Mucosa of rectum (tissue), 2 donors: ENCODE measurements around the gene ATP6V1G1.

ENCODE experiments used
- H3K27ac ChIP-seq, 2 donors: one replicate each; pipeline ENCODE4 v1.7.0; 2013; ENCODE audit warnings: inconsistent platforms in 2 of 2, low read depth in 2 of 2, low read length in 2 of 2
- H3K27me3 ChIP-seq, 2 donors: one replicate each; pipeline ENCODE4 v1.7.0; 2013; ENCODE audit warnings: low read length in 2 of 2; ENCODE audit not compliant: control insufficient read depth in 2 of 2, insufficient read depth in 2 of 2
- H3K36me3 ChIP-seq, 2 donors: one replicate each; pipeline ENCODE4 v1.7.0; 2013; ENCODE audit warnings: low read length in 2 of 2; ENCODE audit not compliant: control insufficient read depth in 2 of 2, insufficient read depth in 2 of 2
- H3K4me1 ChIP-seq, 2 donors: one replicate each; pipeline ENCODE4 v1.7.0; 2013; ENCODE audit warnings: low read length in 2 of 2, mild to moderate bottlenecking in 1 of 2; ENCODE audit not compliant: control insufficient read depth in 2 of 2, insufficient read depth in 2 of 2
- H3K4me3 ChIP-seq, 2 donors: one replicate each; pipeline ENCODE4 v1.7.0; 2013; ENCODE audit warnings: low read length in 2 of 2
- H3K9ac ChIP-seq, 2 donors: one replicate each; pipeline ENCODE4 v1.7.0; 2013; ENCODE audit warnings: low read length in 2 of 2, low read depth in 1 of 2, mild to moderate bottlenecking in 1 of 2
- H3K9me3 ChIP-seq, 2 donors: one replicate each; pipeline ENCODE4 v1.7.0; 2013; ENCODE audit warnings: low read length in 2 of 2; ENCODE audit not compliant: control insufficient read depth in 2 of 2
- donor health status: healthy.
- donor health status: Normal muscosa, but diverticular disease.

Gene ATP6V1G1, protein sequence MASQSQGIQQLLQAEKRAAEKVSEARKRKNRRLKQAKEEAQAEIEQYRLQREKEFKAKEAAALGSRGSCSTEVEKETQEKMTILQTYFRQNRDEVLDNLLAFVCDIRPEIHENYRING

DNA sequence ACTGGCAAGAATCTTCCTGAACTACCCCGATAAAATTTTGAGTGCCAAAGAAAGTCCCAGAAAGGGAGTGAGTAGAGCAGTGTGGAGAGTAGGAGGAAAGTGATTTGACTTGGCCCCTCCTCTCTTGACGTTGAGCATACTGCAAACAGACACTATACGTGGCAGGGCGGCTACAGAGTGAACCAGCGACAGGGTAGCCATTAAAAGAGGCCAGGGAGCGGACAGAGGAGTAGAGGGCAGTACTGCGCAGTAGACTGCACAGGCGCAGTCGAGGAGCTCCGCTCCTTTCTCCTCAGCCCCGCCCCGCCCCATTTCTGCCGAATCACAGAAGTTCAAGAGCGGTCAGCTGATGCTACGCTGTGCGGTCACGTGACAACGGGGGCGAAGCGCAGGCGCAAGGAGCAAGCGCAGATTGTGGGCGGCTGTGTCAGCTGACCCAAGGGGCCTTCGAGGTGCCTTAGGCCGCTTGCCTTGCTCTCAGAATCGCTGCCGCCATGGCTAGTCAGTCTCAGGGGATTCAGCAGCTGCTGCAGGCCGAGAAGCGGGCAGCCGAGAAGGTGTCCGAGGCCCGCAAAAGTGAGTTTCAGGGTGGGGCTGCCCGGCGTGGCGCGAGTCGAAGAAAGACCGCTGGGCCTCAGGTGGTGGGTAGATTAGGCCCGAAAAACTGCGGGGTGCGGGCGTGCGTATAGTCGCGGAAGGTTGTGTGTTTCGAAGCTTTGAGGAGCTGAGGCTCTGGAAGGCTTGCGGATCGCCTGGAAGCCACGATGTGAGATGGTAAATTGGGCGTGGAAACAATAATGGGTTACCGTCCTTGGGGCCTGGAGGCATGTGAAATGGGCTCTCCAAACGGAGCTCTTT, at the start of gene ATP6V1G1:
TSS of gene ATP6V1G1 (plus strand) at position 425 of the 858 bp plus-strand sequence. CDS start at position 495, 70 bp downstream.
- Histone ChIP-seq H3K9me3 (no peaks in the 10 kb centered on the region), H3K27me3 (no peaks in the 10 kb centered on the region), H3K4me1 (peaks cover 25 to 27% of the 10 kb centered on the region in 2 donors), H3K9ac (peak within 1 kb of the TSS; percentile 99 to 100), H3K36me3 (peaks cover 0 to 3% of the 10 kb centered on the region in 2 donors), H3K4me3 (peak within 1 kb of the TSS; percentile 96 to 100), H3K27ac (peak within 1 kb of the TSS; percentile 92 to 95)

DNA sequence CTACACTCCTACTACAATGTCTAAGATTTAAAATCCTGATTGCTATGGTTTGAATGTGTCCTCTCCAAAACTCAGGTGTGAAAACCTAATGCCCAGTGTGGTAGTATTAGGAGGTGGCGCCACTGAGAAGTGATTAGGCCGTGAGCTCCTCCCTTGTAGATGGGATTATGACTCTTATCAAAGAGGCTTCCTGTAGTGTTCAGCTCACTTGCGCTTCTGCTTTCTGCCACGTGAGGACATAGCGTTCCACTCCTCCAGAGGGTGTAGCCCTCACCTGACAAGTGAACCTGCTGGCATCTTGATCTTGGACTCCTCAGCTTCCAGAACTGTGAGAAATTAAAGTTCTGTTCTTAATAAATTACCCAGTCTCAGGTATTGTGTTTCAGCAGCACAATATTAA, 49.3 kb upstream of the ATP6V1G1 start:
- Histone ChIP-seq H3K9ac (no peak overlapping the region), H3K9me3 (no peaks in the 10 kb centered on the region), H3K27ac (no peak overlapping the region), H3K27me3 (no peaks in the 10 kb centered on the region), H3K4me3 (no peak overlapping the region), H3K4me1 (no peaks in the 10 kb centered on the region), H3K36me3 (no peaks in the 10 kb centered on the region)

- H3K4me3 ChIP-seq = no peak overlapping the region
- no peak overlapping the region for H3K9ac ChIP-seq
Measured at GRCh38 chr9:114539701-114540380, 47.7 kb upstream of the ATP6V1G1 start.

GRCh38 chr9:114545055-114545454, 42.5 kb upstream of the ATP6V1G1 start:
- Histone ChIP-seq H3K27ac (no peak overlapping the region), H3K36me3 (no peaks in the 10 kb centered on the region), H3K4me1 (no peaks in the 10 kb centered on the region), H3K4me3 (no peak overlapping the region), H3K9ac (no peak overlapping the region), H3K27me3 (no peaks in the 10 kb centered on the region), H3K9me3 (no peaks in the 10 kb centered on the region)

More at GRCh38 chr9:114539701-114540380, 47.7 kb upstream of the ATP6V1G1 start:
- Histone ChIP-seq H3K9me3 (no peaks in the 10 kb centered on the region), H3K4me1 (no peaks in the 10 kb centered on the region), H3K27ac (peak overlapping the region in 1 of 2 donors; percentile 16), H3K27me3 (no peaks in the 10 kb centered on the region), H3K36me3 (no peaks in the 10 kb centered on the region)

DNA sequence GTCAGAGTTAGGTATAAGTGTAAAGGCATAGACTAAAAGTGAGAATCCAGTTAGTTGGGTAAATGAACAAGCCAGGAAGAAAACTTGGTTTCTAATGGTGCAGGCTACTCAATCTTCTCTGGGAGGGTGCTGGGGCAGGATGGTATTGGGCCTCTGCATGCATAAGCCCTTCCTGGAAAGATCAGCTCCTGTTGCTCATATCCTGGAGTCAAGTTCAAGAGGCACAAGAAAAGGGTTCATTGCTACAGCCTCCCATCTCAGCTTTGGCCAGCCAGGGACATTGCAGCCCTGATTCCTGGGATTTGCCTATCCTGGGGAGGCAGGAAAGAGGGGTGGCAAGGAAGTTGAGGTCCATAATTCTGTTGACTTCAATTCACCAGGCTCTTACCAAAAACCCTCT, 40.7 kb upstream of the ATP6V1G1 start:
- Histone ChIP-seq H3K4me1 (no peaks in the 10 kb centered on the region), H3K9ac (no peak overlapping the region), H3K27me3 (no peaks in the 10 kb centered on the region), H3K4me3 (no peak overlapping the region), H3K27ac (no peak overlapping the region), H3K36me3 (no peaks in the 10 kb centered on the region), H3K9me3 (no peaks in the 10 kb centered on the region)

DNA sequence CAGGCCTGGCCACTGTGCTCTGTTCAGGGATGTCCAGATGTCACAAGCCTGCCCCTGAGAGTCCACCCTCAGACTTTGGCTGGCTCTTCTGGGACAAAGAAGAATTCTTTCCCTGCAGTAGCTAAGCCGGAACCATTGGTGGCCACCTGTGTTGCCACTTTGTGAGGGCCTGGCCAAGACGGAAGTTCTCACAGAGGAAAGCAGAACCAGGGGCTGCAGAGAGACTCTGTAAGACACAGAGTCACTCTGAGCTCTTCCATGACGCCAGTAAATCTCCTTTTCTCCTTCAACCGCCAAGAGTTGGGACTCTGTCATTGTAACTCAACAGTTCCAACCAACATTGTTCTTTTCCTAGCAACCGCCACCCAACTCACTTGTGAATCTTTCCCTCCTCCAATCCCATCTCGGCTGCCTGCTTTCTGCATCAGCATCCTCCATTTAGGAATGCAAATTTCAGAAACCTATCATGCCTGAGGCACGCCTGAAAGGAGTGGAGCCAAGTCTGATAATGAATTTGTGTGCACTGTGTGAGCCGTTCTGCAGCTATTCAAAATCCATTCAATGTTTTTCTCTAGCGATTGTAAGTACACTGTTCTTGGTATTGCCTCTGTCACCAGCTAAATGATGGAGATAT, 37.8 kb upstream of the ATP6V1G1 start:
- Histone ChIP-seq H3K4me1 (no peaks in the 10 kb centered on the region), H3K36me3 (no peaks in the 10 kb centered on the region), H3K9me3 (no peaks in the 10 kb centered on the region), H3K27me3 (no peaks in the 10 kb centered on the region), H3K9ac (no peak overlapping the region), H3K4me3 (no peak overlapping the region), H3K27ac (no peak overlapping the region)

- Histone ChIP-seq H3K27me3 (no peaks in the 10 kb centered on the region), H3K4me1 (no peaks in the 10 kb centered on the region), H3K27ac (no peak overlapping the region), H3K9me3 (no peaks in the 10 kb centered on the region), H3K9ac (no peak overlapping the region), H3K4me3 (no peak overlapping the region), H3K36me3 (no peaks in the 10 kb centered on the region)
Measured at GRCh38 chr9:114551750-114552685, 35.6 kb upstream of the ATP6V1G1 start.

DNA sequence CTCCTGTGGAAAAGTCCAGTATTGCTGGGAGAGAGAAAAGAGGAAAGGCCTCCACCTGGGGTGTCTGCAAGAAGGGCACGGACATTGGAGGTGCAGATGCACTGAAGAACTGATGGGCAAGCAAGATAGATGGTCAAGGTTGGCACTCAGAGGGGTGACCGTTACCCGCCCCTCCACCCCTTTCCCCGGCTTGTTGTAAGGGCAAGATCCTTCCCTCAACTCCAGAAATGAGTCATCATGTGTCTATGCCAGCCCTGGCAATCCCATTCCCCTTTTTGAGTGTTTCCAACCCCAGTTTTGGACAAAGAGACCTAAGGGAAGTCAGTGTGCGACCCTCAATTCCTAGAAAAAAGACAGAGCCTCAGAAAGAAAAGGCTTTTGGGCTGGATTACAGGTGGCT, 34.9 kb upstream of the ATP6V1G1 start:
- Histone ChIP-seq H3K36me3 (no peaks in the 10 kb centered on the region), H3K4me3 (no peak overlapping the region), H3K27ac (no peak overlapping the region), H3K9ac (no peak overlapping the region), H3K4me1 (no peaks in the 10 kb centered on the region), H3K27me3 (no peaks in the 10 kb centered on the region), H3K9me3 (no peaks in the 10 kb centered on the region)

- no peaks in the 10 kb centered on the region for H3K36me3 ChIP-seq
- H3K27ac ChIP-seq = no peak overlapping the region
- peaks cover 0 to 1% of the 10 kb centered on the region in 2 donors for H3K4me1 ChIP-seq
- no peaks in the 10 kb centered on the region for H3K9me3 ChIP-seq
- no peak overlapping the region for H3K4me3 ChIP-seq
- no peaks in the 10 kb centered on the region for H3K27me3 ChIP-seq
- H3K9ac ChIP-seq = no peak overlapping the region
Measured at GRCh38 chr9:114553202-114553601, 34.4 kb upstream of the ATP6V1G1 start.
